Measurements from ENCODE around the gene PRKG1.
"Not testable (repeated sequence)": the region's sequence is repeated elsewhere in the genome, so short reads cannot be mapped to it uniquely, and the experiment has no call there.

The PRKG1 gene

DNA sequence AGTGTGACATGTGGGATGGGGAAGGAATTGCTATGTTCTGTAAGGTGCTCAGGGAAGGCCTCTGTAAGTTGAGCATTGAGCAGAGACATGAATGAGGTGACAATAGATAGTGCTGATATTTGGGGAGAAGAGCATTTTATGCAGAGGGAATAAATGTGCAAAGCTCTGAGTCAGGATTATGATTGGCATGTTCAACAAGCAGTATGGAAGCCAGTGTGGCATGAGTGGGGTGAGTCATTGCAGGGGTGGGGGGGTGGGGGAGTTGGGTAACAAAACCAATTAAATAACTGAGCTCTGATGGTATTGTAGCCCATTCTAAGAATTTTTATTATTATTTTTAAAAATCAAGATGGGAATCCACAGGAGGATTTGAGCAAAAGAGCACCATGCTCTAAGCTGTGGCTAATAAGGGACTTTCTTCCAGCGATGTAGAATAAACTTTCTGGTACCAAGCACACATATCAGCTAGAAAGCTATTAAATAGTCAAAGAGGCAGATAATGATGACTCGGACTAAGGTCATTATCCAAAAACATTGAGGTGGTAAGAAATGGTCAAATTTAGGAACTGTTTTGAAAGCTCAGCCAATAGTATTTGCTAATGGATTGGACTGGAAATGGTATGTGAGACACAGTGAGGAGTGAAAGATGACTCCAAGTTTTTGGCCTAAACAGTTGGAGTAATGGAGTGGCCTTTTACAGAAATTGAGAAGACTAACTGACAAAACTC is 96.4 kb downstream of the PRKG1 start:
- DNase-seq (ENCODE audit: low read depth) = no peak

DNA sequence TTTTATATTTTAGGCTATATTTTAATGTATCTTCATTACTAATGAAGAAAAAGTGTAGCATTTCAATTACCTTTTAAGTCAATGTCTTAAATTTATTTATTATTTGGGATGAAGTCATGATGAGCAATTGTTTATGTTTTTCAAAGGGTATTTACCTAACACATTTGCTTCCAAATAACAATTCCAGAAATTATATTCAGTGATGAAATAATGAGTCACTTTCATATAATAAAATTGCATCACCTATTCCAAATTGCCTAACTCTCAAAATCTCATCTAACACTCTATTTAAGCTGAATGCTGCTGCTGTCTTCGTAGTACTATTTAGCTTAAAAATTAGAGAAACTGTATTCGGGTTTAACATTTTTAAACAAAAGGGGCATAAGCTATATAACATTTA is 97.7 kb downstream of the PRKG1 start:
- no peak for DNase-seq (ENCODE audit: low read depth)

DNA sequence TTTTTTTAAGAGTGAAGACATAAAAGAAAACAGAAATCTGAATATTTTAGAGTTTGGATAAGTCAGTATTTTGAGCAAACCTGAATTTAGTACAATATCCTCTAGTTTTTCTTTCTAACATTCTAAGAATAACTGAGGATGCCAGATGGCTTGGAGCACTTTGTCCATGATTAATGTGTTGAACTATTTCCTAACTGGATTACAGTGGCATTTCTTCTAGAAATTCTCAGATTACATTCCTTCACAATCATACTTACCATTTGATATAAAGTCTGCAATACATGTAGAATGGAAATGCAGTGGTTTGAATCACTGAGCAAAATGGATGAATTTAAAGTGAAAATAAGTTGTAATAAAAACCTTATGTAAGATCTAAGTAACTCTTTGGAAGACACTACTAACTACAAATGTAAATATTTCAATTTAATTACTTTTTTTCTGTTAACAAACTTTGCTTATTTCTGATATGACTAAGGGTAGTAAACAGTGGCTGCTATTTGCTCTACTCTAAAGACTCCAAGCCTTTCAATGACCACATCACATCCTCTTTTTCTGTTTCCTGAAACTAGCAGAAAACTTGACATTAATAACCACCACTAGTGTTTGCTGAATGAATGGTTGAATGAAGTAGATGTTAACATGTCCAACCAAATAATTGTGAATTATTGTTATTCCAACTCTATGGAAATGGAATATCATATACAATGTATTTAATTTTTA is 102.8 kb downstream of the PRKG1 start:
- DNase-seq (ENCODE audit: low read depth) = peak; percentile 46

DNA sequence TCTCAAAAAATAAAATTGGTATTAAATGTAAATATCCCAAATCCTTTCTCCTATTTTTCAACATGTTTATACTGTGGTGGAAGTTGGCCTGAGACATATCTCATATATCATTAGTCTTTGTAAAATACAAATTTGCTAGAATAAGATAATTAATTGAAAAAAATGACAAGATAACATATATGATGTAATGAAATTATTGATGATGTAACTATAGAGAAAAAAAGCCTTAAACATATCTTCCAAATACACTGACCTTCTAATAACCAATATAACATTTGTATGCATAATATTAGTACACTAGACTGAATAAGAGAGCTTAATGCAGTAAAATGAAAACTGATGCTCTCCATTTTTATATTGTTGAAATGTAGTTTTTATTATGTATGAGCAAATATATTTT is 104.3 kb downstream of the PRKG1 start:
- no peak for DNase-seq (ENCODE audit: low read depth)

DNA sequence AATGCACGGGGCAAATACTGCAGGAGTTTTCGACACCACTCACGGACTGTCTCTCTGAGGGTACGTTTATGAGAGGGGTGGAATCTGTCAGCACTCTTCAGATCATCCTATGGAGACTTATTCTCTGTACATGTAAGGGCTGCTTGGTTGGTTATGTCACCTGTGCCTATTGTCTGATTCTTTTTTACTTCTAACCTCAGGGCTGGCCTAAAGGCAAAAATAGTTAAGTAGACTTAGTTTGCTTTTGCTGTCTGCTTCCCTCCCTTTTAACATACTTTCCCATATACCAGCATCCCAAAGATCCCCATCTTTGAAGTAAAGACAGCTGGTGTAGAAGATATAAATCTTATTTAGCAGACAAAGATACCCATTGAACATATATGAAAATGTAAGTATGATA is 105.9 kb downstream of the PRKG1 start:
- DNase-seq (ENCODE audit: low read depth) = no peak

DNA sequence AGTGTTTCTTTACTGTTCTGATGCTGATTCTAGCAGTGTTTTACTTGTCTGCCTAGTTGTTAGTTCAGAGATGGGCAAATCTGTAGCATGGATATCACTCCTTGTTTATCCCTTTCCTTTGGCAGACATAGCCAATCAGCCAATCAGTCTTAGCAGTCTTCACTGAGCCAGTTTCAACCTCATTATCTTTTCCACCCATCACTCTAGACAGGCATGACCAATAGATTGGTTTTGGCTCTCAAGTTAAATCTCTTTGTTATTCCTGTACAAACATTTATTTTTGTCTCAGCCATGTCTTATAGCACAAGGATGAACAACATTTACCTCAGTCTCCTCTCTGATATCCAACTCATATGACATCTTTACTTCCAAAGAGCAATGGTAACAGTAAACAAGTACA is 109.5 kb downstream of the PRKG1 start:
- DNase-seq (ENCODE audit: low read depth) = no peak

DNA sequence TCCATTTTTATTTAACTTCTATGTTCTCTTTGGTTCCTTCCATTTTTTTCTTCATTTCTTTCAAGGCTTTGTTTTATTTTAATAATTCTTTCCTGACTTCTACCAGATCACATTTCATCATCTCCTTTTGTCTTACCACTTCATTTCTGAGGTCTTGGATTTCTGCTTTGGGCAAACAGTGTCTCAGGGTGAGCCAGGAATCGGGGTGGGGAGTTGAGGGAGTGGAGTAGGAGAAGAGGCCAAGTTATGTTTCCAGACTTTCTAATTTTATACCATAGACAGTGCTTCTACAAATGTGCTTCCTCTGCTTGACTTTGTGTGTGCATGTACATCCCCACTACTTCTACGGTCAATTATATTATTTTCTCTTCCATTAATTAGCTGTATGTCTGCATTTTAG is 112.1 kb downstream of the PRKG1 start:
- no peak for DNase-seq (ENCODE audit: low read depth)

DNA sequence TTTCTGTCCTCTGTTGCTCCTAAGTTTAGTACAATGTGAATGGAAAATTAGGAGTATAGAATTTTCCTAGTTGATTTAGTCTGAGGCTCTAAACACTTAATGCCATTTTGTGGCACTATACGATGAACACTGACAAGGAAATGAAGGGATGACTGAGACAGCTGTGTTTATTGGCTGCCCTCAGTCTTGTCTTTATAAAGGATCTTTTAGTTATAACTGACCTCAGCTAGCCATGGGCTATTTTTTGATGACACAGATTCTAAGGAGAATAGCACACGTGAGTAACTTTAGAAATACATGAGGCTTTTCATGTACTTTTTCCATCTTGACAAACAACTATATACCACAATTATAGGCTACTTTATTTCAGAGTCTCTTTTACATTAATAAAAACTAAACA is 113.7 kb downstream of the PRKG1 start:
- DNase-seq (ENCODE audit: low read depth) = no peak

DNA sequence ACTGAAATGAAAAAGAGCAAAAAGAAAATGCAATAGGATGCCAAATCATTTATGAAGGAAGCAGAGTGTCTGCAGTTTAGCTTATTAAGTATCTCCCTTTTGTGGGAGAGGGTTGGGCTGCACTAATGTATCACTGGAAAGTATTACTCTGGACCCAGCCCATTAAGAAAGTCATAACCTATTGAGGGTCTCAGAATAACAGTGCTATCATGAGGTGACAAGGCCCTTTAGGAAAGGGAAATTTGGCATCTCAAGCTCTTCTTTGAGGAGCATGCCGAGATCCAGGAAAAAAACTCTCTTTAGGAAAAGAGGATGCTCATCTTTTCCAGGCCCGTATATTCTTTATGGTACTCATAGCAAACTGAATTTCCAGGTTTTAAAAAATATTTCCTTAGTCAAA is 114.6 kb downstream of the PRKG1 start:
- DNase-seq (ENCODE audit: low read depth) = no peak

DNA sequence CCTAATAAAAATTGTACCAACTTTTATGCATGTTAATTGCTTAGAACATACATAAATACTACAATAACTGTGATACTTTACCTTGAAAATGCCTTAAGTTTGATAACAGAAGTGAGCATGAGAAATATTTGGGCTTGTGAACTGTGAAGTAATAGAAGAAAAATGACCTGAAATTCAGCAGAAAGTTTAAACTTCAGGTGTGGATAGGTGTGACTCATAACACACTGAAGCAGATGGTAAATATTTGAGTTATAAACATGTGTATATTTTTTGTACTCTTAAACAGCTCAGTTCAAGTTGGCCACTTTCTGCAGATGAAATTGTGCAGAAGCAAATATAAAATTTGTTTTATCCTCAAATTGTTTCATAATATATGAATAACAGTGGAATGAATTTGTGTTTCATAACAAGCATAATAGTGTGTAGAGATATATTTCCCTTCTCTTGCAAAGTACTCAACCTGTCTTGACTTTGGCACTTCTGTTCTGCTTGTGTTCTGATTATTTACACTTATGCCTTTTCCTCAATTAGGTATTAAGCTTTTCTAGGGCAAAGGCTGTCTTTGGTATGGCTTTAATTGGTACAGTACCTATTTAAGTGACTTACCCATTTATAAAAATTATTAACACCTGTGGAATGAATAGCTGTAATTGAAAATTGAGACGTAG is 122.4 kb downstream of the PRKG1 start:
- DNase-seq (ENCODE audit: low read depth) = no peak

DNA sequence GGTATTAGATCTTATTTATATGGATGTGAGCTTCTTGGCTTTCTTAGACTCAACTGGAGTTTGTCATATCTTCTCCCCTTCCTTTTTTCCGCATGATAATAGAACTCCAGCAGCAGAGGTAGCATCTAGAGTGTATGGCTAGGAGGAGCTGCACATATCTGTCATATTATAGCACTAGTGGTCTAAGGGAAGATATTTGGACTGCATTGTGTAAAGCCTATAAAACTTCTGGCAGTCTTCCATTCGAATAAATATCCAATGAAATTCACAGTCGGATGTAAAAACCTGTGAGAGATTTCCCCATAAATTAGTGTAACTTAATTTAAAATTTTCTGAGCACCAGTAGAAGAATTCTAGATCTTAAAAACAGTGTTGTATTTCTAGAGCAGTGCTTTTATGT is 123.9 kb downstream of the PRKG1 start:
- no peak for DNase-seq (ENCODE audit: low read depth)

DNA sequence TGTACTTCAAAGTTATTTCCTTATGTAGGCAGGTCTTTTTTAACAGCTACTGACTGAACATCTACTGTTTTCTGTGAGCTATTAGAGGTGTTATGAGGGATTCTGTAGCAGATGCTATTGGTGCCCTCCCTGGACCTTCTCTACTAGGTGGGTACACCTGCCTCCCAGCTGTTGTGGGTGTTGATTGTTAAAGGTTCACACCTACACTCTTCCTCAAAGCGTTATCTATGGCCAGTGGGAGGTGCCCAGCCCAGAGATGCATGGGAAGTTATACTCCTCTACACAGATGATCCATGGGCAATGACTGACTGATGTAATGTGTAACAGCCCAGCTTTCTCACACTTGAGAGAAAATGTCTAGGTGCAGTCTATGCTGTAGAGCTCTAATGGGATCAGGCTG is 127.7 kb downstream of the PRKG1 start:
- no peak for DNase-seq (ENCODE audit: low read depth)

DNA sequence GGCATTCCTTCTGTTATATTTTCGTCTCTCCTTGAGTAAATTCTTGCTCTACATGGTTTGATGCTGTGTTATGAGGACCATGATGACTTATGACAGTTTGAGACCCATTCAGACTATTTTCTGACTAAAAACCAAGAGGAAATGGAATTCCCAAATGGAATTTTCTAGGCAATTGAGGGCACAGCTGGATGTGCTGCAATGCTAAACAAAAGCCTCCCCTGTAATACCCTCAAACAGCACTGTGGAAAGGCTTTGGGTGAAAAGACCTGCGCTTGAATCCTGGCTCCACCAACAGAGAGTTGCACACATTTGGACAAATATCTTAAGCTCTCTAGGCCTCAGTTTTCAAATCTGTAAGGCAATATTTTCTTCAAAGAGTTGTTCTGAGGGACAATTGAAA is 129.1 kb downstream of the PRKG1 start:
- no peak for DNase-seq (ENCODE audit: low read depth)

DNA sequence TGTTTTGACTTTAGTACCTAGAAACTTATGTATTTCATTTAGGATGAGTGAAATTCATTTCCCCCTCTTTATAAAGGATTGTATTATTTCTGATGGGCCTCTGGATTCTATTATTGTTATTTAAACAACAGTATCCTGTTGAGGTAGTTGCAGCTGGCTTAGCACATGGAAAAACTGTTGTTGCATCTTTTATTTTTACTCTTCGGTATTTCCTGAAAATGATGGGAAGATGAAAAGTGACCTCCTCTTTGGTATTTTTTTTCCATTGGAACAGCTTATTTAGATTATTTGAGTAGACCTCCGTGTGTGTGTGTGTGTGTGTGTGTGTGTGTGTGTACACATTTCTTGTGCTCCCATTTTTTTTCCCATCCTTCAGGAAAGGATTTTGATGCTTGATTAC is 129.8 kb downstream of the PRKG1 start:
- no peak for DNase-seq (ENCODE audit: low read depth)

DNA sequence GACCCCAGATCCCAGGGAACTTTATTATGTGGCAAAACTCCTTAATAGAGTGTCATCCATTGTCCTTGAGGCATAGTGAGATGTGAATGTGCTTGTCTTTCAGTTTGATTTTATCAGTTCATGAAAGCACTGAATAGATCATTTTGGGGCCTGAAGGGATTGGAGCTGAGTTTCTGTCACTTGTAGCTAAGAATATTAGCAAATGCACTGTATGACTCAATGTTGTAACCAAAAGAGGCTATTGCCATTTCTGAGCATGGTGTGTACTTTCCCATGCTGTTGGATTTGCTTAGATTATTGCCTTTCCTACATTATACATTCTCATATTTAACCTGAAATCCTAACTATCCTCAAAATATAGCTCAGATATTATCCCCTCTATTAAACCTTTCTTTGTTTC is 130.4 kb downstream of the PRKG1 start:
- DNase-seq (ENCODE audit: low read depth) = no peak

DNA sequence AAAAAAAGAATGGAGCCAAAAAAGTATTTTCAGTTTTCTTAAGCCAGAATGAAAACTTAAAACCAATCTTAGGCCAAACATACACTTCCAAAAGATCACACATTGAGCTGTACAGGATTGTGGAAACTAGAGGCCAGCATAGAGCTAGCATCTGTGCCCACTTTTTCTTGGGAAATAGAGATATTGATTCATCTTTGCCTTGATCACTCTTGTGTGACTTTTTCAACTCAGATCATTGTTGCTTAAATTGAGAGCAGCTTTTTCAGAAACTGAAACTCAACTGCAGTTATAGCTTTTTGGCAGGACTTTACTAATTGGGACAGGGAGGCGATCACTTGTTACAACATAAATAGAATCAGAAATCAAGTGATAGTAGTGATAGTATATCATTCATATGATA is 132.2 kb downstream of the PRKG1 start:
- DNase-seq (ENCODE audit: low read depth) = no peak

DNA sequence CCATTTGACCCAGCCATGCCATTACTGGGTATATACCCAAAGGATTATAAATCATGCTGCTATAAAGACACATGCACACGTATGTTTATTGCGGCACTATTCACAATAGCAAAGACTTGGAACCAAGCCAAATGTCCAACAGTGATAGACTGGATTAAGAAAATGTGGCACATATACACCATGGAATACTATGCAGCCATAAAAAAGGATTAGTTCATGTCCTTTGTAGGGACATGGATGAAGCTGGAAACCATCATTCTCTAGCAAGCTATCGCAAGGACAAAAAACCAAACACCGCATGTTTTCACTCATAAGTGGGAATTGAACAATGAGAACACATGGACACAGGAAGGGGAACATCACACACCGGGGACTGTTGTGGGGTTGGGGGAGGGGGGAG is 138.7 kb downstream of the PRKG1 start:
- not testable (repeated sequence) for DNase-seq (ENCODE audit: low read depth)

DNA sequence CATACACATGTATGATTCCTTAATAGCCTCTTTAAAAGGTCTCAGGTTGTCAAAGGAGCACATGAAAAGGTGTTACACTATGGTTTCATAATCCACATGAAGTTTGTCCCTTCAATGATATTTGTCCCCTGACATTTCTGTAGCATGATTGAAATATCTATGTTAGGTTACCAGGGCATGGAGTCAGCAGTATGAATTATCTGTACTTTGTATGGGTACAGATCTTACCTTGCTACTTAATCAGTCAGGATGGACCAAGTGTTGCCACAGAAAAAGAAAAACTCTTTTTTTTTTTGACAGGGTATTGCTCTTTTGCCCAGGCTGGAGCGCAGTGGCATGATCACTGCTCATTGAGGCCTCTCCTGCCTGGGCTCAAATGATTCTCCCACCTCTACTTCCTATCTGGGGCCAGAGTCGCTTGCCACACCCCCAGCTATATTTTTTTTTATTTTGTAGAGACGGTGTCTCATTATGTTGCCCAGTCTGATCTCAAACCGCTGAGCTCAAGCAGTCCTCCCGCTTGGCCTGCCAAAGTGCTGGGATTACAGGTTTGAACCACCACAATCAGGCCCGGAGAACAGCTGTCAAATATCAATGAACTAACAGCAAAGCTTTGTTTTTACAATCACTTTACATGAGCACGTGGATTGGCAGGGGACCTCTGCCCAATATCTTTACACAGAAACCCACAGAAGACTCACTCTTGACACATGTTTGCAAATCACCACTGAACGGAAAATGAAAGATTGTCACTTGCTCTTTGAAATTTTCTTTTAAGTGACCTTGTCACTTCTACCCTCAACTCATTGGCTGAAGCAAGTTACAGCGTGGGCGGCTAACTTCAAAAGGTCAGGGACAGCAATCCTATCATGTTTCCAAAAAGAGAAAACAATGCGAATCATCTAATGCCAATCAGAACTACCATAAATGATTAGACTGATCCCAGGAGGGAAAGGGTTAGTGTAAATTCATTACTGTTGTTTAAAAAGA is 140.2 kb downstream of the PRKG1 start:
- DNase-seq (ENCODE audit: low read depth) = no peak

DNA sequence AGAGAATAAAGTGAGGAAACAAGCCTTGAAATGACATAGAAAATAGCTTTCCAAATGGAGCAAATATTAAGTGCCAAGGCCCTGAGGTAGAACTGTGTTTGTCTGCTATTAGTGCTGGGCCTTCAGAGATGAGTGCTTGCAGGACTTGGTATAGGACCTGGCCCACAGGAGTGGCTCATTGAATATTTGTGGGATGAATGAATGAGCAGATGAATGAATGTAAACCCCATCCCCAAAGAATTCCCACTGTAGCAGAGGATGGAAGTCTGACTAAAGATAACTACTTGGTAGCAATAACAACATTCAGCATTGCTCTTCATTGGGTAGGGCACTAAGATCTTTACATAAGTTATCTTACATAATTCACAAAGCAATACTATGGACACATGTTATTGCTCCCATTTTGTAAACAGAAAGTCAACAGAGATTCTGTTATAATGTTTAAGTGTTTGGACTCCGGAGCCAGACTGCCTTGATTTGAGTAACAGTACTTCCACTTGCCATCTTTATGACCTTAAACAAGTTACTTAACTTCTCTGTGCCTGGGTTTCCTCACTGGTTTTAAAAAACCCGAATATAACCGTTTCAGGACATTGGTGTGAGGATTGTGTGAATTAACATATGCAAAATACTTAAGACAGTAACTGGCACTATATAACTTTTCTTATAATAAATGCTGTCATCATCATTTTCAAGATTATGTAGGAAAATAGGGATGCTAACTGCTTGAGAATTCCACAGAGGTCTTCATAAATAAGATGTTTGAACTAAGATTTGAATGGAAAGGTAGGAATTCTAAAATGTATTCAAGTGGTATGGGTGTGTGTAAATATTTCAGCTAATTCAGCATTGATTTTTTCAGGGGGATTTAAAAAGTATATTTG is 141.9 kb downstream of the PRKG1 start:
- no peak for DNase-seq (ENCODE audit: low read depth)

DNA sequence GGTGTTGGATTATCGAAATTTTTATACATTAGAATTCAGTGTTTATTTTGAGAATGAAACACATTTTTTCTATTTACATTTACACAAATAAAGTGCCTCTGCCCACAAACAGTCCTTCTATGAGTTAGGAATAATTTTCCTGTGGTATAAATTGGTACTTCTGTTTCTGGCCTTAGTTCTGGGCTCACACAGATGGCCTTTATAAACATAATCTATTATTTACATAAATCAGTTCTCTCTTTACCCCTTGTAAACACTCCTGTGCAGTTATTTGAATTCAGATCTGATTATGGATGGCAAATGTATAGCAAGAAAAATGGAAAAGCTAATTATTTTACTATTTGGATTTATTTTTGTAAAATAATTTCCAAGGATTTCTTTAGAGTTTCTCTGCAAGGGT is 143.2 kb downstream of the PRKG1 start:
- DNase-seq (ENCODE audit: low read depth) = no peak

DNA sequence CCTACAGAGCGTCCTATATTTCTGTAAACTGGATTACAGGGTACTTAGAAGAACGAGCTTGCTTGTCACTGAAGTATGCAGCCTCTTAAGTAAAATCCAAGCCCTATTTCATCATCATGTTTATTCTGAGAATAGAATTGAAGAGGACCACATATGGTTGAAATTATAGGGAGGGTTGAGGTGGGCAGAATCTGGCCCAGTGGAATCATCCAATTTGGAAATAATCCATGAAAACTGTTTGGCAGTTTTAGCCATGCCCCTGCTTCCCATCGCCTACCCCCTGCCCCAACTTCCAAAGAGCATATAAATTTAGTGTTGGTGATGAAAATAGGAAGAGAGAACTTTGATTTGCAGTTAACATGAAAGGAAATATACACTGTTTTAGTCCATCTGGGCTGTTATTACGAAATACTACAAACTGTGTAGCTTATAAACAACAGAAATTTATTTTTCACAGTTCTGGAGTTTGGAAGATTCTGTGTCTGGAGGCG is 150.4 kb downstream of the PRKG1 start:
- peak; percentile 77 for DNase-seq (ENCODE audit: low read depth)
